Measurements from ENCODE around the gene ATG14. TPM values are rescaled to one million over a fixed set of nuclear protein-coding genes. Genes with fewer than 3 reads are reported as not detected.

ATG14 gene
- total RNA-seq, 1 experiment from 2014 or later = 13.6 TPM

DNA sequence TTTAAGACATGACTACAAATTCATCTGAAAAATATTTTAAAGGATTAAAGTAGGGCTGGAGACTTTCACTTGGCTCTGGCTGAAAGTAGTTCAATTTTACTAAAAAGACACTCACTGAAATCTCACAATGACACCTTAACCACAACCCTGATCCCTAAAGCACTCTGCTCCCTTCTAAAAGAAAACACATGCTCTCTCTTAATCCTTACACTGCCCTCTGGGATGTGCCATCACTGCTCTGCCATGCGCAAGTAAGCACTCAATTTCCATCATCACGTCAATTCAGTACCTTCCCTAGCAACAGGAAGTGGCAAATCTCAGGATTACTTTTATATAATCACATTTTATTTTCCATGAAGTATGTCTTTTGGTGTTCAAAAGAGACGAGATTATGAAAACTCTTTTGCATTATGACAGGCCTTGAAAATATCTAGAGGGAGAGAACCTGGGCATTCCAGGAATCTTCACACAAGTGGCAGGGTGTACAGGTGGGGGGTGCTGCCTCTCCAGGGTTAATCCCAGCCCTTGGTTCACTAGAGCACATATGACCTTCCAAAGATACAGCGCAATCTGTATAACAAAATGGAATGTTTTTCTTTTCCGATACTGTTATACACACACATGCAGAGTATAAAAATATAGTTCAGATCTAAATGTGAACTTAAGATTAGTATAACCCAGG lies 7.3 kb downstream of the ATG14 start:
- ChIA-PET POLR2A (ENCODE audit: unreplicated experiment) (no interaction called here), CTCF (no interaction called here)
- H3K79me2 ChIP-seq (ENCODE audit: low read depth) = peaks cover 71% of the 10 kb centered on the region
- DNase-seq = no peak
- intact Hi-C loops (cut with micrococcal nuclease; ENCODE audit: unreplicated experiment) = no loop called here
- no peaks in the 10 kb centered on the region for H3K36me3 ChIP-seq (ENCODE audit: low read depth)
- no peak for TF ChIP-seq EZH2 (IDR thresholded peaks at IDR 0.05; ENCODE audit: low read depth)
- TF ChIP-seq, protein P1, sequence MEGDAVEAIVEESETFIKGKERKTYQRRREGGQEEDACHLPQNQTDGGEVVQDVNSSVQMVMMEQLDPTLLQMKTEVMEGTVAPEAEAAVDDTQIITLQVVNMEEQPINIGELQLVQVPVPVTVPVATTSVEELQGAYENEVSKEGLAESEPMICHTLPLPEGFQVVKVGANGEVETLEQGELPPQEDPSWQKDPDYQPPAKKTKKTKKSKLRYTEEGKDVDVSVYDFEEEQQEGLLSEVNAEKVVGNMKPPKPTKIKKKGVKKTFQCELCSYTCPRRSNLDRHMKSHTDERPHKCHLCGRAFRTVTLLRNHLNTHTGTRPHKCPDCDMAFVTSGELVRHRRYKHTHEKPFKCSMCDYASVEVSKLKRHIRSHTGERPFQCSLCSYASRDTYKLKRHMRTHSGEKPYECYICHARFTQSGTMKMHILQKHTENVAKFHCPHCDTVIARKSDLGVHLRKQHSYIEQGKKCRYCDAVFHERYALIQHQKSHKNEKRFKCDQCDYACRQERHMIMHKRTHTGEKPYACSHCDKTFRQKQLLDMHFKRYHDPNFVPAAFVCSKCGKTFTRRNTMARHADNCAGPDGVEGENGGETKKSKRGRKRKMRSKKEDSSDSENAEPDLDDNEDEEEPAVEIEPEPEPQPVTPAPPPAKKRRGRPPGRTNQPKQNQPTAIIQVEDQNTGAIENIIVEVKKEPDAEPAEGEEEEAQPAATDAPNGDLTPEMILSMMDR (conservative IDR thresholded peaks at IDR 0.05) = no peak
- no peak overlapping the region for H3K4me3 ChIP-seq
- no peak overlapping the region for H2AFZ ChIP-seq
- H3K27me3 ChIP-seq (ENCODE audit: insufficient read depth, low read depth) = no peaks in the 10 kb centered on the region
- H3K4me1 ChIP-seq (replicated peaks; ENCODE audit: insufficient read depth) = peaks cover 2% of the 10 kb centered on the region; the same call in 1 of the 2 replicates
- H3K9me3 ChIP-seq (ENCODE audit: insufficient read depth, low read depth) = no peaks in the 10 kb centered on the region
- H3K9me2 ChIP-seq (ENCODE audit: insufficient read depth) = no peaks in the 10 kb centered on the region
- peaks cover 2% of the 10 kb centered on the region; the same call in 1 of the 2 replicates for H3F3A ChIP-seq (ENCODE audit: insufficient read depth, low read depth)
- H4K20me1 ChIP-seq (ENCODE audit: insufficient read depth) = peaks cover 15% of the 10 kb centered on the region; the same call in 1 of the 2 replicates
- no TSS peak for BruUV-seq (replicated peaks)
- H3K4me2 ChIP-seq = no peak overlapping the region
- H3K27ac ChIP-seq = no peak overlapping the region

DNA sequence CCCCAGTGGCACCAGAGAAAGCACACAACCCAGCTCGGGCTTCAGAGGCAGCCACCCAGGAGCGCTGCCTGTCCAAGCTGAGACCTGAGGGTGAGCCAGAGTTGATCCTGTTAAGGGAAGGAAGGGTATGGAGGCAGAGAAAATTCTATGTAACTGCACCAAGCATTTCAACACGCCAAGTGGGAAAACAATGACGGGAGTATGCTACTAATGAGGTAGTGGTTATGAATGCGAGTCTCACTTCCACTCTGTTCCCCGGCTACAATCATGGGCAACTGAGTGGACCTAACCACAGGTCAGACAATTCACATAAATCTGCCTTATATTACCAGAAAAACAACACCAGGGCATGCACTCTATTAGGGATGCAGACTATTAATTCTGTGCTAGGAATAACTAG lies 9.9 kb downstream of the ATG14 start:
- Histone ChIP-seq H3K27me3 (ENCODE audit: insufficient read depth, low read depth) (no peaks in the 10 kb centered on the region), H3K79me2 (ENCODE audit: low read depth) (peaks cover 62% of the 10 kb centered on the region), H3K27ac (no peak overlapping the region), H2AFZ (no peak overlapping the region), H3K4me3 (no peak overlapping the region), H3K4me2 (no peak overlapping the region), H3K9me3 (ENCODE audit: insufficient read depth, low read depth) (no peaks in the 10 kb centered on the region), H3F3A (ENCODE audit: insufficient read depth, low read depth) (peaks cover 4% of the 10 kb centered on the region; the same call in 1 of the 2 replicates), H4K20me1 (ENCODE audit: insufficient read depth) (peaks cover 20% of the 10 kb centered on the region), H3K36me3 (ENCODE audit: low read depth) (no peaks in the 10 kb centered on the region), H3K9me2 (ENCODE audit: insufficient read depth) (no peaks in the 10 kb centered on the region), H3K4me1 (replicated peaks; ENCODE audit: insufficient read depth) (peaks cover 12% of the 10 kb centered on the region; the same call in 1 of the 2 replicates)
- intact Hi-C loops (cut with micrococcal nuclease; ENCODE audit: unreplicated experiment) = no loop called here
- BruUV-seq (replicated peaks) = no TSS peak
- CTCF ChIA-PET = no interaction called here
- TF ChIP-seq, protein P1 (conservative IDR thresholded peaks at IDR 0.05) = no peak
- no peak for DNase-seq
- POLR2A ChIA-PET (ENCODE audit: unreplicated experiment) = no interaction called here

DNA sequence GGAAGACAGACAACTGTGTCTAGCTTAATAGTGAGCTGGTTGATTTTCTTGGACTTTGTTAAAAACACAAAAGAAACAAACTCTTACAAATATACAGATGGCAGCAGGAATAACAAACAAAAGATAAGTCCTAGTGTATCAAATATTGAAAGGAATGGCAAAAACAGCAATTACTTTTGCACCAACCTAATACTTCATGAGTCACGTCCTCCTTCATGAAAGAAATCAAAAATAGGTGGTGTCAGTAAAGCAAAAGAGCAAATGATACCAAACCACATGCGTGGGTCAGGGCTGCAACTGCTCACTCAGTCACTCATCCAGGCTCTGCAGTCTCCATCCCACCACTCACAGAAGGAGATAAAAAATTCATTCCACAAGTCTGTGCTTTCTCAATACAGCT lies 11.8 kb downstream of the ATG14 start:
- H4K20me1 ChIP-seq (ENCODE audit: insufficient read depth) = peaks cover 17% of the 10 kb centered on the region
- H3K27me3 ChIP-seq (ENCODE audit: insufficient read depth, low read depth) = no peaks in the 10 kb centered on the region
- no peaks in the 10 kb centered on the region for H3K9me3 ChIP-seq (ENCODE audit: insufficient read depth, low read depth)
- intact Hi-C loops (cut with micrococcal nuclease; ENCODE audit: unreplicated experiment) = no loop called here
- TF ChIP-seq, protein P1 (conservative IDR thresholded peaks at IDR 0.05) = no peak
- no peak for TF ChIP-seq EZH2 (IDR thresholded peaks at IDR 0.05; ENCODE audit: low read depth)
- peaks cover 53% of the 10 kb centered on the region for H3K79me2 ChIP-seq (ENCODE audit: low read depth)
- CTCF ChIA-PET = no interaction called here
- no peaks in the 10 kb centered on the region for H3K36me3 ChIP-seq (ENCODE audit: low read depth)
- no TSS peak for BruUV-seq (replicated peaks)
- no peaks in the 10 kb centered on the region for H3K9me2 ChIP-seq (ENCODE audit: insufficient read depth)
- H3K27ac ChIP-seq = peak overlapping the region; percentile 25; the same call in 1 of the 2 replicates
- peaks cover 12% of the 10 kb centered on the region; the same call in 1 of the 2 replicates for H3K4me1 ChIP-seq (replicated peaks; ENCODE audit: insufficient read depth)
- DNase-seq = no peak
- H3F3A ChIP-seq (ENCODE audit: insufficient read depth, low read depth) = peaks cover 4% of the 10 kb centered on the region; the same call in 1 of the 2 replicates
- POLR2A ChIA-PET (ENCODE audit: unreplicated experiment) = no interaction called here
- no peak overlapping the region for H3K4me2 ChIP-seq
- no peak overlapping the region for H2AFZ ChIP-seq
- no peak overlapping the region for H3K4me3 ChIP-seq
